ENCODE data around the gene ARFGAP3. TPM values are rescaled to one million over a fixed set of nuclear protein-coding genes. Genes with fewer than 3 reads are reported as not detected.
A peak's percentile ranks its signal among the peaks of the same experiment; 100 is the strongest.

ARFGAP3 gene
- total and polyA plus RNA-seq, 11 donors = 13.3 to 34.0 (median 25.1) TPM

GRCh38 chr22:42893371-42894150 lies 36.5 kb upstream of the ARFGAP3 start:
- intact Hi-C loops (cut with DNase I) = no loop called here
- no peaks in the 10 kb centered on the region for H3K27me3 ChIP-seq
- DNase-seq = no peak
- TF ChIP-seq POLR2A (IDR thresholded peaks at IDR 0.05) = no peak
- TF ChIP-seq CTCF (IDR thresholded peaks at IDR 0.05) = no peak
- no peaks in the 10 kb centered on the region for H3K9me3 ChIP-seq
- H3K4me1 ChIP-seq = peaks cover 0 to 96% (median 63%) of the 10 kb centered on the region in 12 donors
- H3K36me3 ChIP-seq = peaks cover 0 to 48% (median 23%) of the 10 kb centered on the region in 9 donors
- H3K4me3 ChIP-seq = no peak overlapping the region
- peak overlapping the region in 11 of 12 donors; percentile 31 to 86 (median 73) for H3K27ac ChIP-seq
- 81 to 88% (median 86%) methylated on average over 16 to 25 of the region's 25 CpGs for WGBS, 4 donors
- ATAC-seq = no peak

GRCh38 chr22:42892571-42893316 lies 35.7 kb upstream of the ARFGAP3 start:
- peaks cover 0 to 56% (median 31%) of the 10 kb centered on the region in 9 donors for H3K36me3 ChIP-seq
- H3K27ac ChIP-seq = peak overlapping the region; percentile 30 to 86 (median 73)
- 48 to 61% (median 53%) methylated on average over 10 of the region's 10 CpGs for WGBS, 4 donors
- intact Hi-C loops (cut with DNase I) = no loop called here
- no peaks in the 10 kb centered on the region for H3K27me3 ChIP-seq
- H3K4me1 ChIP-seq = peaks cover 0 to 94% (median 55%) of the 10 kb centered on the region in 12 donors
- TF ChIP-seq CTCF (IDR thresholded peaks at IDR 0.05) (no peak), POLR2A (IDR thresholded peaks at IDR 0.05) (no peak)
- no peaks in the 10 kb centered on the region for H3K9me3 ChIP-seq
- no peak overlapping the region for H3K4me3 ChIP-seq
- ATAC-seq (peak; percentile 47 to 71 (median 66)), DNase-seq (peak in 1 of 5 donors; percentile 46)

GRCh38 chr22:42892156-42892555 lies 35.1 kb upstream of the ARFGAP3 start:
- Histone ChIP-seq H3K9me3 (no peaks in the 10 kb centered on the region), H3K36me3 (peaks cover 0 to 62% (median 35%) of the 10 kb centered on the region in 9 donors), H3K27me3 (no peaks in the 10 kb centered on the region), H3K27ac (peak overlapping the region in 11 of 12 donors; percentile 30 to 86 (median 73)), H3K4me3 (no peak overlapping the region), H3K4me1 (peaks cover 0 to 90% (median 51%) of the 10 kb centered on the region in 12 donors)
- ATAC-seq = peak; percentile 3 to 12 (median 9)
- 41 to 65% (median 51%) methylated on average over 9 of the region's 9 CpGs for WGBS, 4 donors
- TF ChIP-seq CTCF (IDR thresholded peaks at IDR 0.05) (no peak), POLR2A (IDR thresholded peaks at IDR 0.05) (no peak)
- no peak for DNase-seq
- intact Hi-C loops (cut with DNase I) = no loop called here

- TF ChIP-seq CTCF (IDR thresholded peaks at IDR 0.05) = no peak
- no peak for TF ChIP-seq POLR2A (IDR thresholded peaks at IDR 0.05)
- 84 to 94% (median 86%) methylated on average over 3 of the region's 3 CpGs for WGBS, 4 donors
- DNase-seq = no peak
- Histone ChIP-seq H3K4me1 (peaks cover 0 to 85% (median 48%) of the 10 kb centered on the region in 12 donors), H3K9me3 (no peaks in the 10 kb centered on the region), H3K27me3 (no peaks in the 10 kb centered on the region), H3K36me3 (peaks cover 0 to 67% (median 39%) of the 10 kb centered on the region in 9 donors), H3K27ac (peak overlapping the region in 9 of 12 donors; percentile 30 to 86 (median 76)), H3K4me3 (no peak overlapping the region)
- peak in 3 of 4 donors; percentile 1 to 18 (median 7) for ATAC-seq
- intact Hi-C loops (cut with DNase I) = no loop called here
Measured at GRCh38 chr22:42891696-42892095, 34.6 kb upstream of the ARFGAP3 start.

Measured in heart left ventricle (tissue), 16 donors.